ENCODE measurements around the gene LRRC41. TPM values are rescaled to one million over a fixed set of nuclear protein-coding genes. Genes with fewer than 3 reads are reported as not detected.
A peak's percentile ranks its signal among the peaks of the same experiment; 100 is the strongest.
"Not testable (repeated sequence)": the region's sequence is repeated elsewhere in the genome, so short reads cannot be mapped to it uniquely, and the experiment has no call there.

The LRRC41 gene
- total RNA-seq, 1 donor from 2014 or later: 102 TPM

DNA sequence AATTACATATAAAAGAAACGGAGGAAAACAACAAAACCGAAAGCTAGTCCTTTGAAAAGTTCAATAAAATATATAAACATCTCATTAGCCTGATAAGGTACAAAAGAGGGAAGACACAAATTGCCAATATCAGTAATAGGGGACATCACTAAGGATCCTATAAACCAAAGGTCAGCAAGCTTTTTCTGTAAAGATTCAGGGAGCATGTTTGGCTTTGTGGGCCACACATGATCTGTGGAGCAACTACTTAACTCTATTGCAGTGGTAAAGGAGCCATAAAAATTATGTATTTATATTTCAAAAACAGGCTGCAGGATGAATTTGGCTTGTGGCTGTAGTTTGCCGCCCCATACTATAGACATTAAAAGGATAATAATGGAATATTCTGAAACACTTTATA lies 31.7 kb upstream of the LRRC41 start:
- no peak overlapping the region for H3K4me3 ChIP-seq (ENCODE audit: low read depth, low read length)
- no peak for DNase-seq (ENCODE audit: low read depth)
- TF ChIP-seq, protein P1, sequence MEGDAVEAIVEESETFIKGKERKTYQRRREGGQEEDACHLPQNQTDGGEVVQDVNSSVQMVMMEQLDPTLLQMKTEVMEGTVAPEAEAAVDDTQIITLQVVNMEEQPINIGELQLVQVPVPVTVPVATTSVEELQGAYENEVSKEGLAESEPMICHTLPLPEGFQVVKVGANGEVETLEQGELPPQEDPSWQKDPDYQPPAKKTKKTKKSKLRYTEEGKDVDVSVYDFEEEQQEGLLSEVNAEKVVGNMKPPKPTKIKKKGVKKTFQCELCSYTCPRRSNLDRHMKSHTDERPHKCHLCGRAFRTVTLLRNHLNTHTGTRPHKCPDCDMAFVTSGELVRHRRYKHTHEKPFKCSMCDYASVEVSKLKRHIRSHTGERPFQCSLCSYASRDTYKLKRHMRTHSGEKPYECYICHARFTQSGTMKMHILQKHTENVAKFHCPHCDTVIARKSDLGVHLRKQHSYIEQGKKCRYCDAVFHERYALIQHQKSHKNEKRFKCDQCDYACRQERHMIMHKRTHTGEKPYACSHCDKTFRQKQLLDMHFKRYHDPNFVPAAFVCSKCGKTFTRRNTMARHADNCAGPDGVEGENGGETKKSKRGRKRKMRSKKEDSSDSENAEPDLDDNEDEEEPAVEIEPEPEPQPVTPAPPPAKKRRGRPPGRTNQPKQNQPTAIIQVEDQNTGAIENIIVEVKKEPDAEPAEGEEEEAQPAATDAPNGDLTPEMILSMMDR (IDR thresholded peaks at IDR 0.05; ENCODE audit: insufficient read depth, low read length, poor library complexity, severe bottlenecking): no peak
- H3K27me3 ChIP-seq (ENCODE audit: control insufficient read depth, insufficient read depth, low read length): no peaks in the 10 kb centered on the region
- no peaks in the 10 kb centered on the region for H3K36me3 ChIP-seq (ENCODE audit: control insufficient read depth, insufficient read depth, low read length)

DNA sequence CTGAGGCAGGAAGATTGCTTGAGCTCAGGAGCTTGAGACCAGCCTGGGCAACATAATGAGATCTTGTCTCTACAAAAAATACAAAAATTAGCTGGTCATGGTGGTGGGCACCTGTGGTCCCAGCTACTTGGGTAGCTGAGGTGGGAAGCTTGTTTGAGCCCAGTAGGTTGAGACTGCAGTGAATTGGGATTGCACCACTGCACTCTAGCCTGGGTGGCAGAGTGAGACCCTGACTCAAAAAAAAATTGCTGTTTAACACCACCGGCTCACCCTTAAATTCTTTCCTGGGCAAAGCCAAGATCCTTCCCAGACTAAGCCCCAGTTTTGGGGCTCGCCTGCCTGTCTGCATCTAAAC lies 30.6 kb upstream of the LRRC41 start:
- Histone ChIP-seq H3K27me3 (ENCODE audit: control insufficient read depth, insufficient read depth, low read length) (no peaks in the 10 kb centered on the region), H3K4me3 (ENCODE audit: low read depth, low read length) (no peak overlapping the region), H3K36me3 (ENCODE audit: control insufficient read depth, insufficient read depth, low read length) (no peaks in the 10 kb centered on the region)
- DNase-seq (ENCODE audit: low read depth): no peak
- TF ChIP-seq, protein P1 (IDR thresholded peaks at IDR 0.05; ENCODE audit: insufficient read depth, low read length, poor library complexity, severe bottlenecking): no peak

DNA sequence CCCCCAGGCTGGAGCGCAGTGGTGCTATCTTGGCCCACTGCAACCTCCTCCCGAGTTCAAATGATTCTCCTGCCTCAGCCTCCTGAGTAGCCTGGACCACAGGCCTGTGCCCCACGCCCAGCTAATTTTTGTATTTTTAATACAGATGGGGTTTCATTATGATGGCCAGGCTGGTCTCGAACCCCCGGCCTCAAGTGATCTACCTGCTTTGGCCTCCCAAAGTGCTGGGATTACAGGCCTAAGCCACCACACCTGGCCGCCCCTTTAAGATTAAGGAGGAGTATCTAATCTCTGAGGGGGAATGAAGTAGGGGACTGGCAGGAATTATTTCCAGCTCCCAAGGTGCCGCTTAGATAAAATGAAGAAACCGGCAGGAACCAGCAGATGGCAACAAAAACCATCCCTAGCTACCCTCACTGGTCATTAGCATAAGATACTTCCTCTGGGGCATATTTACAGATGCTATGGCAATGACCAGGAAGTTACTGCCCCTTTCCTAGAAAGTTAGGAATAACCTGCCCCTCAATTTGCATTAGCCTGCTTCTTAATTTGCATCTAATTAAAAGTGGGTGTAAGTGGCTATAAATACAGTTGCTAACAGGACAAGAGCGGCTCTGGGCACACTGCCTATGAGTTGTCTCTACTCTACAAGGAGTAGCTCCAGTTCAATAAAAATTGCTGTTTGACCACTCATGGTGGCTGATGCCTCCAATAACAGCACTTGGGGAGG lies 30.0 kb upstream of the LRRC41 start:
- Histone ChIP-seq H3K27me3 (ENCODE audit: control insufficient read depth, insufficient read depth, low read length) (no peaks in the 10 kb centered on the region), H3K36me3 (ENCODE audit: control insufficient read depth, insufficient read depth, low read length) (no peaks in the 10 kb centered on the region), H3K4me3 (ENCODE audit: low read depth, low read length) (no peak overlapping the region)
- DNase-seq (ENCODE audit: low read depth): no peak
- TF ChIP-seq, protein P1 (IDR thresholded peaks at IDR 0.05; ENCODE audit: insufficient read depth, low read length, poor library complexity, severe bottlenecking): peak; percentile 39

DNA sequence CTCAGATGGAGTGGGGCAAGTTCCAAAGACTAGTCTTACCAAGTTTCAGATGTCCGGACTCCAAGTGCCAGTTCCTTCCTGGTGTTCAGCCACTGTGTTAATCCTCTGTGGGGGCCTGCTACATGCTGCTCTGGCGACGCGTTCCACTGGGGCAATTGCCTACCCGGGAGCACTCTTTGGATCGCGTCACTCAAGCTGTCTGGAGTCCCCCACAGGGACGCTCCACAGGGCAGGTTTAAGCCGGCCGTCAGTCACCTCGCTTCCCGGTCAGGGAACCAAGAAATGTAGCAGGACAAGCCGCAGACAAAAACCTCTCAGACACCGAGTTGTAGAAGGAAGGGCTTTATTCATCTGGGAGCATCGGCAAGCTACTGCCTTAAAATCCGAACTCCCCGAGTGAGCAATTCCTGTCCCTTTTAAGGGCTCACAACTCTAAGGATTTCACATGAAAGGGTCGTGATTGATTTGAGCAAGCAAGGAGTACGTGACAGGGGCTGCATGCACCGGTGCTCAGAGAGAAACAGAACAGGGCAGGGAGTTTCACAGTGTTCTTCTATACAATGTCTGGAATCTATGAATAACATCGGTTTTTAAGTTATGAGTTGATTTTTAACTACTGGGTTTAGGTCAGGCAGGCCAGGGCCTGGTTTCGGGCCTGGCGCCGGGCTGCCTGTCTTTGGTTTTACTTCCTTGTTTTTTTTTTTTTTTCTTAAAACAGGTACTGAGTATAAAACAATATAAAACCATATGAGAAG lies 28.5 kb upstream of the LRRC41 start:
- not testable (repeated sequence) for H3K27me3 ChIP-seq (ENCODE audit: control insufficient read depth, insufficient read depth, low read length); H3K36me3 ChIP-seq (ENCODE audit: control insufficient read depth, insufficient read depth, low read length); DNase-seq (ENCODE audit: low read depth)
- peak overlapping the region; percentile 29 for H3K4me3 ChIP-seq (ENCODE audit: low read depth, low read length)

DNA sequence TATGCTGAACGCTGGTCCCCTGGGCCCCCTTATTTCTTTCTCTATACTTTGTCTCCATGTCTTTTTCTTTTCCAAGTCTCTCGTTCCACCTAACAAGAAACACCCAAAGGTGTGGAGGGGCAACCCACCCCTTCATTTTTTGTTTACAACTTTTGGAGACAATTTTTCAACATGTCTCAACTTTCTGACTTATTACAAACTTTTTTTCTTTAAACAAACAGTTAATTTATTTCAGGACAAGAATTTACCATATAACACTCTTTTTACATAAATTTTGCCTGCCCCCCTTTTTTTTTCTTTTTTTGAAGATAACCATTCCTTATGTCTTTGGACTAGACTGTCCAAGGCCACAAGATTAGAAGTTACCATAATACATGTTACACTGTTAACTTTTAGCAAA lies 27.0 kb upstream of the LRRC41 start:
- H3K4me3 ChIP-seq (ENCODE audit: low read depth, low read length): peak overlapping the region; percentile 22
- not testable (repeated sequence) for DNase-seq (ENCODE audit: low read depth); H3K27me3 ChIP-seq (ENCODE audit: control insufficient read depth, insufficient read depth, low read length); H3K36me3 ChIP-seq (ENCODE audit: control insufficient read depth, insufficient read depth, low read length)

DNA sequence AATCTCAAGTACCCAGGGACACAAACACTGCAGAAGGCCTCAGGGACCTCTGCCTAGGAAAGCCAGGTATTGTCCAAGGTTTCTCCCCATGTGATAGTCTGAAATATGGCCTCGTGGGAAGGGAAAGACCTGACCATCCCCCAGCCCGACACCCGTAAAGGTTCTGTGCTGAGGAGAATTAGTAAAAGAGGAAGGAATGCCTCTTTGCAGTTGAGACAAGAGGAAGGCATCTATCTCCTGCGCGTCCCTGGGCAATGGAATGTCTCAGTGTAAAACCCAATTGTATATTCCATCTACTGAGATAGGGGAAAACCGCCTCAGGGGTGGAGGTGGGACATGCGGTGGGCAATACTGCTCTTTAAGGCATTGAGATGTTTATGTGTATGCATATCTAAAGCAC lies 26.4 kb upstream of the LRRC41 start:
- DNase-seq (ENCODE audit: low read depth); H3K27me3 ChIP-seq (ENCODE audit: control insufficient read depth, insufficient read depth, low read length); H3K36me3 ChIP-seq (ENCODE audit: control insufficient read depth, insufficient read depth, low read length); H3K4me3 ChIP-seq (ENCODE audit: low read depth, low read length): not testable (repeated sequence)

DNA sequence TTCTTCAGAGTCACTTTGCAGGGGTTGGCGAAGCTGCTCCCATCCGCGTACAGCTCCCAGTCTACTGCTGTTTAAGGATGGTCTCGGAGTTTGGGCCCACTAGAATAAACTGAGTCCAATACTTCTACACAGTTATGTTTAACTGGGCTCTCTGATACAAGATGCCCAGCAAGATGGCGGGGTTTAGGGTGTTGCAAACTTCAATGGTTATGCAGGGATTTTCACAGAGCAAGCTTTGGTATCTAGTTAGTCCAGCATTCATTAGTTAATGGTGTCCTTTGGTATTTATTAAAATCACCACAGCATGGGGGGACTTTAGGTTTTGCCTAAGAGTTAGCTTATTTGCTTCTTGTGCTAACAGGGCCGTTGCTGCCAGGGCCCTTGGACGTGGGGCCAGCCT lies 24.8 kb upstream of the LRRC41 start:
- not testable (repeated sequence) for DNase-seq (ENCODE audit: low read depth); H3K36me3 ChIP-seq (ENCODE audit: control insufficient read depth, insufficient read depth, low read length); H3K27me3 ChIP-seq (ENCODE audit: control insufficient read depth, insufficient read depth, low read length); H3K4me3 ChIP-seq (ENCODE audit: low read depth, low read length)

DNA sequence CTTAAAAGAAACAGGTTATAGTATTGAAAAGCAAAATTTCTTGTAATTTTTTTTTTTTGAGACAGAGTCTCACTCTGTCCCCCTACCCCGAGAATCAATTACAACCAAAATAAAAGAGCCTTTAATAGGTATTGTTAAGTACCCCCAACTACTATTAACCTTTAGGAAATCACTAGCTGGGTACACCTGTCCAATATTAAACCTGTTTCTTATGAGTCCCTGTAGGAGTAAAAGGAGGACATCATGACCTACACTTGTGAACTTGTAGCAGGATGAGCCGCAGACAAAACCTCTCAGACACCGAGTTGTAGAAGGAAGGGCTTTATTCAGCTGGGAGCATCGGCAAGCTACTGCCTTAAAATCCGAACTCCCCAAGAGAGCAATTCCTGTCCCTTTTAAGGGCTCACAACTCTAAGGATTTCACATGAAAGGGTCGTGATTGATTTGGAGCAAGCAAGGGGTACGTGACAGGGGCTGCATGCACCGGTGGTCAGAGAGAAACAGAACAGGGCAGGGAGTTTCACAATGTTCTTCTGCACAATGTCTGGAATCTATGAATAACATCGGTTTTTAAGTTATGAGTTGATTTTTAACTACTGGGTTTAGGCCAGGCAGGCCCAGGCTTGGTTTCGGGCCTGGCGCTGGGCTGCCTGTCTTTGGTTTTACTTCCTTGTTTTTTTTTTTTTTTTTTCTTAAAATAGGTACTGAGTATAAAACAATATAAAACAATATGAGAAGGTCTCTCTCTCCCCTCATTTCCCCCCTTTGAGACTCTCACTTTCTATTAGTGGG lies 22.1 kb upstream of the LRRC41 start:
- H3K4me3 ChIP-seq (ENCODE audit: low read depth, low read length); DNase-seq (ENCODE audit: low read depth); H3K36me3 ChIP-seq (ENCODE audit: control insufficient read depth, insufficient read depth, low read length); H3K27me3 ChIP-seq (ENCODE audit: control insufficient read depth, insufficient read depth, low read length): not testable (repeated sequence)

DNA sequence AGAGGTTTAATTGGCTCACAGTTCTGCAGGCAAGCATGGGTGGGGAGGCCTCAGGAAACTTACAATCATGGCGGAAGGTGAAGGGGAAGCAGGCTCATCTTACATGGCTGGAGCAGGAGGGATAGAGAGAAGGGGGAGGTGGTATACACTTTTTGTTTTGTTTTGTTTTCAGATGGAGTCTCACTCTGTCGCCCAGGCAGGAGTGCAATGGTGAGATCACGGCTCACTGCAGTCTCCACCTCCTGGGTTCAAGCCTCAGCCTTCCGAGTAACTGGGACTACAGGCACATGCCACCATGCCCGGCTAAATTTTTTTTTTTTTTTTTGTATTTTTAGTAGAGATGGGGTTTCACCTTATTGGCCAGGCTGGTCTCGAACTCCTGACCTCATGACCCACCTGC lies 18.8 kb upstream of the LRRC41 start:
- not testable (repeated sequence) for H3K27me3 ChIP-seq (ENCODE audit: control insufficient read depth, insufficient read depth, low read length); DNase-seq (ENCODE audit: low read depth); H3K36me3 ChIP-seq (ENCODE audit: control insufficient read depth, insufficient read depth, low read length); H3K4me3 ChIP-seq (ENCODE audit: low read depth, low read length)

DNA sequence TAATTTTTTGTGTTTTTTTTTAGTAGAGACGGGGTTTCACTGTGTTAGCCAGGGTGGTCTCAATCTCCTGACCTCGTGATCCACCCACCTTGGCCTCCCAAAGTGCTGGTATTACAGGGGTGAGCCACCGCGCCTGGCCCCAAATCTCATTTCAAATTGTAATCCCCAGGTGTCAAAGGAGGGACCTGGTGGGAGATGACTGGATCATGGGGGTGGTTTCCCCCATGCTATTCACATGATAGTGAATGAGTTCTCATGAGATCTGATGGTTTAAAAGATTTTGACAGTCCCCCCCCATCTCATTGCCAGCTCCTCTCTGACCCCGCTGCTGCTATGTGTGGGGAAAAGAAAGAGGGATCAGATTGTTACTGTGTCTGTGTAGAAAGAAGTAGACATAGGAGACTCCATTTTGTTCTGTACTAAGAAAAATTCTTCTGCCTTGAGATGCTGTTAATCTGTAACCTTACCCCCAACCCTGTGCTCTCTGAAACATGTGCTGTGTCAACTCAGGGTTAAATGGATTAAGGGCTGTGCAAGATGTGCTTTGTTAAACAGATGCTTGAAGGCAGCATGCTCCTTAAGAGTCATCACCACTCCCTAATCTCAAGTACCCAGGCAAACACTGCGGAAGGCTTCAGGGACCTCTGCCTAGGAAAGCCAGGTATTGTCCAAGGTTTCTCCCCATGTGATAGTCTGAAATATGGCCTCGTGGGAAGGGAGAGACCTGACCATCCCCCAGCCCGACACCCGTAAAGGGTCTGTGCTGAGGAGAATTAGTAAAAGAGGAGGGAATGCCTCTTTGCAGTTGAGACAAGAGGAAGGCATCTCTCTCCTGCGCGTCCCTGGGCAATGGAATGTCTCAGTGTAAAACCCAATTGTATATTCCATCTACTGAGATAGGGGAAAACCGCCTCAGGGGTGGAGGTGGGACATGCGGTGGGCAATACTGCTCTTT lies 16.8 kb upstream of the LRRC41 start:
- H3K27me3 ChIP-seq (ENCODE audit: control insufficient read depth, insufficient read depth, low read length); H3K36me3 ChIP-seq (ENCODE audit: control insufficient read depth, insufficient read depth, low read length); H3K4me3 ChIP-seq (ENCODE audit: low read depth, low read length); DNase-seq (ENCODE audit: low read depth): not testable (repeated sequence)
